Epithelial cell of prostate (primary cell): Measurements from ENCODE around the gene LFNG.

Experiments
- DNase-seq: peaks from one replicate; pipeline ENCODE4 v3.0.0-alpha.2; 2011; ENCODE audit warnings: low read depth, low spot score
- H3K27ac ChIP-seq: fragments of 450-650 bp; 2 replicates; pipeline ENCODE4 v1.5.1; 2017; ENCODE audit warnings: mild to moderate bottlenecking

The LFNG gene

GRCh38 chr7:2564970-2565540, 45.5 kb downstream of the LFNG start:
- DNase-seq: no peak
- H3K27ac ChIP-seq: no peak overlapping the region

GRCh38 chr7:2566348-2566889, 46.8 kb downstream of the LFNG start:
- H3K27ac ChIP-seq: no peak overlapping the region
- DNase-seq: no peak

GRCh38 chr7:2566890-2567678, 47.5 kb downstream of the LFNG start:
- DNase-seq: no peak
- H3K27ac ChIP-seq: no peak overlapping the region

GRCh38 chr7:2567679-2568278, 48.2 kb downstream of the LFNG start:
- no peak overlapping the region for H3K27ac ChIP-seq
- no peak for DNase-seq

GRCh38 chr7:2568521-2569223, 49.1 kb downstream of the LFNG start:
- no peak overlapping the region for H3K27ac ChIP-seq
- no peak for DNase-seq

GRCh38 chr7:2569421-2569820, 49.8 kb downstream of the LFNG start:
- DNase-seq: no peak
- H3K27ac ChIP-seq: no peak overlapping the region

- DNase-seq: no peak
These were observed 50.4 kb downstream of the LFNG start for GRCh38 chr7:2570021-2570420.

GRCh38 chr7:2571409-2571808, 51.8 kb downstream of the LFNG start:
- no peak for DNase-seq
- H3K27ac ChIP-seq: no peak overlapping the region

More at GRCh38 chr7:2570021-2570420, 50.4 kb downstream of the LFNG start:
- no peak overlapping the region for H3K27ac ChIP-seq

GRCh38 chr7:2572101-2572842, 52.7 kb downstream of the LFNG start:
- DNase-seq: no peak
- H3K27ac ChIP-seq: no peak overlapping the region

- no peak for DNase-seq
These were observed 54.2 kb downstream of the LFNG start for GRCh38 chr7:2573761-2574160.

GRCh38 chr7:2575046-2575732, 55.6 kb downstream of the LFNG start:
- DNase-seq: no peak
- no peak overlapping the region for H3K27ac ChIP-seq

More at GRCh38 chr7:2573761-2574160, 54.2 kb downstream of the LFNG start:
- H3K27ac ChIP-seq: no peak overlapping the region

- DNase-seq: no peak
- H3K27ac ChIP-seq: no peak overlapping the region
These were observed 56.3 kb downstream of the LFNG start for GRCh38 chr7:2575733-2576340.

- no peak for DNase-seq
- H3K27ac ChIP-seq: no peak overlapping the region
These were observed 57.3 kb downstream of the LFNG start for GRCh38 chr7:2576742-2577491.
